Stimulated activated CD4-positive, alpha-beta T cell treated with anti-CD3 and anti-CD28 coated beads, Interleukin-2, amount 100 ng/mL, for 4 hours (primary cell): ENCODE measurements around the gene GRIK1.

Source experiments
- DNase-seq: peaks from one replicate; pipeline ENCODE4 v3.0.0-alpha.2; 2020; ENCODE audit warnings: low read depth

The GRIK1 gene

DNA sequence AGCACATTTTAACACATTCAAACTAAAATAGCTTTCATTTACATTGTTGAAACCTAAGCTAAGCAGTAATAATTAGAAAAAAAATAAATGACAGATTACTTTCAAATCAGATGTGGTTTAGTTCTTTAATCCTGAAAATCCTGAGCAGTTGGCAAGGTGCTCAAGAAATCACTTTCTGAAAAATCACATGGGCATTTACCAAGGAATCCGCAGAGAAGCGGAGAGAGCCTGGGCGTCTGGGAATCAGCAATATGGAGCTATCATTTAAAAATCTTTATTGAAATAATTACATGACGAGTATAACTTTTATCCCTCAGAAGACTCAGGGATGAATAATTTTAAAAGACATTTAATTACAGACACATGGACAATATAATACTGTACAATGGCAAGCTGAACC is 30.2 kb downstream of the GRIK1 start:
- no peak for DNase-seq

- no peak for DNase-seq
These were observed 35.2 kb downstream of the GRIK1 start for GRCh38 chr21:29904359-29905282.

DNA sequence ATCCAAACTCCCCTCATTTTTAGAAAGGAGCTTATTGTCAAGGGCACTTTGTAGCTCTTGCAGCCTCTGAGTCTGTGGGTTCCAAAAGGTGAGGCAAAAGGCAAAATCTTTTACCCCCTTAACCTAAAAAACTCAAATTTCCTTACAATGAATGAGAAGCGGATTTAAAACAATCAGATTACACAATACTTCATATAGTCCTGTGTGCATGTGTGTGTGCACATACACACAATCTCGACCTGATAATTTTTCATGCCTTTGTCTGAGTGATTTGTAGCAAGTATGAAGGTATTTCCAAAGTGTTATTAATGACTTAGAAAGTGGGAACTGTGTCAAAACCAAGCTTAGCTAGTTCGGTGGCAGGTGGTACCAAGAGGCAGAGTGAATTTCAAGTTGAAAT is 42.9 kb downstream of the GRIK1 start:
- DNase-seq: no peak

DNA sequence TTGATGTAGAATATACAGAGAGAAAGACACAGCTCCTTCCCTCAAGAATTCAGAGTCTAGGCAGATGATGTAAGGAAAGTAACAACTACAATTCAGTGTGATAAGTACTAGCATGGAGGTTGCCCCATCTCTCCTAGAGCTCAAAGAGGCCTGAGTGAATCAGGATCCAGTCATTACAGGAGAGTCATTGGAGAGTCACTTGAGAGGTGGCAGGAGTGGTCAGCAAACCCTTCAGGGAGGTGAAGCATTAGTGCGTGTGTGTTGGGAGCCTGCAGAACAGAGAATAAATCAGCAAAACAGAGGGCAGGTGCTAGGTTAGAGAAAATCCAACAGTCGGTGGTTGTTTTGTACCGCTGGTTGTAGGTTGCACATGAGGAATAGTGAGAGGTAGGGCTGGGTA is 46.1 kb downstream of the GRIK1 start:
- DNase-seq: no peak

GRCh38 chr21:29892379-29892778 is 47.4 kb downstream of the GRIK1 start:
- DNase-seq: no peak

DNA sequence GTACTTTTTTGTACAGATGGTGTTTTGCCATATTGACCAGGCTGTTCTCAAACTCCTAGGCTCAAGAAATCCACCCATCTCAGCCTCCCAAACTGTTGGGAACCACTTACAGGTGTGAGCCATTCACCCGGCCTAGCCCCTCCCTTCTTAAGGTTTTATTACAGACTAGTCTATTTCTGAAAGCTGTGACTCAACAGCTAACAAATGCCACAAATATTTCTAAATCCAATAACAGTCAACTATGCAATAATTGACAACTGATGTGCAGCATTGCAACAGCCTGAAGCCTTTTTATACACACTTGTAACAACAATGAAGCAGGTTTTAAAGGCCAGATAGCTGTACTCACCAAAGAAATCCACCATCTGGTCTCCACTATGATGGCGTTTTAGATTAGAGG is 51.4 kb downstream of the GRIK1 start:
- DNase-seq: no peak

DNA sequence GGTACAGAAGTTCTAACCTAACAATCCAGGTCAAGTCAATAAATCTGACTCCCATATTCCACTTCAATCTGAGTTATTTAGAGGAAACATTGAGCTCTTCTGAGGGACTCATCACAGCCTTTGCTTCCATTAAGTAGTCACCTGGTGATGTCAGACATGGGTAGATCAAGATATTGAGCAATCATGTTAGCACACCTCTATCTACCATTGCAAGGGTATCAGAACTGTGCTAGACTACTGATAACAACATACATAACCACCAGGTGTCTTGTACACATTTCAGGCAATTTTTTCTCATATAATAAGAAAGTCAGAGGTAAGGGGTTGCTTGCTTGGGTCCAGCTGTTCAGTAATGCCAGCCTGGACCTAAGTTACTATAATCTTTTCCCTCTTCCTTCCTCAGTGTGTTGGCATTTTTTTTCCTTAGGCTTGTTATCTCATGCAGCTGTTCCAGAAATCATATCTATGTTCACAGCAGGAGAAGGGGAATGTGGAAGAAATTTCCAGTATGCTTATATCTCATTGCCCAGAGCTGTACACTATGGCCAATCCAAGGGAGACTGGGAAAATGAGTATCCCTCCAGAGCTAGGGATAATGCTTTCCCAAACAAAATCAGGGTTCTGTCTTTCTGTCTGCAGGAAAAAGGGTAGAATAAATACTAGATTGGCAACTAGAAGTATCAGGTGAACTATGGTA is 52.3 kb downstream of the GRIK1 start:
- DNase-seq: no peak

DNA sequence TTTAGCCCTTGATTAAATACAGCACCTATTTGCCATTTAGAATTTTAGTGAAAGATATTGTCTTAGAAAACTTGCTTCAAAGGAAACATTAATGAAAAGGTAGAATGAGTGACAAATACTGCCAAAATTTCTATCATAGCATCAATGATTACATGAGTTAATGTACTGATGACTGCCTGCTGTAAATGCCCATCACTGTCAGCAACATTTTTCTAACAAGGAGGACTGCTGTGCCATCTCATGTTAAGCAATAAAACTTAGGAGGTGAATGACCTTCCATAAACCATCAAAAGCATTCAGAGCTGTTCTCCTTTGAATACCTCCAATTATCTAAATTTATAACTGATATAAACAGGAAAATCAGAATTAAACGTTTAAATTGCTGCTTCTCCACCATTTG is 54.3 kb downstream of the GRIK1 start:
- no peak for DNase-seq

GRCh38 chr21:29875873-29876272 is 63.9 kb downstream of the GRIK1 start:
- DNase-seq: no peak

DNA sequence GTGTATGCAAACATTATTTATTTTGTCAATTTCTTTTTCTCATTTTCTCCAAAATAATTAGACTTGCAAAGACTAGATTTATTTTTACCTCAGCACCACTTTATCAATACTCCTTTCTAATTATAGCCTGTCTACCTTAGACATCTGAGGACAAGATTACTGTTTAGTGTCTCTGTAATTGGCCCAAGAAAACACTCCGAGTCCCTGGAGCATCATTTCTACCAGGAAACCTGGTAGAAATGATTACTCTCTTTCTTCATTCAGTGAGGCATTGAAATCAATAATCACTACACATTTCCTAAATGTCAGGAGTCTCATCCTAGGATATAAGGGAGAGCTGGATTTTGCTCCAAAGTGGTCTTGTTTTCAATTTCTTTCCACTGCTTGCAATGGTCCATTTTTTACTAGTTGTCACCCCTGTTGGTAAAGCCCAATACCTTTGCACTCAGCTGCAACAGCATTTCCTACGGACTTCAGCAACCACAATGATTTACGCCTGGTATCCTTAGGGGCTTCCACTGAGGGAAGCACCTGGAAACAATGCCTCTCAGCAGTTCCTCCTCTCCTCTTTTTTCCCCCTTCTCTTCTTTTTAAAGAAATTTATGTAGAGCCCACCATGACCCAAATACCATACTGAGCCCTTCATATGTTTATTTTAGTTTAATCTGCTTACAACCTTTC is 64.6 kb downstream of the GRIK1 start:
- DNase-seq: no peak

GRCh38 chr21:29873908-29874307 is 65.9 kb downstream of the GRIK1 start:
- no peak for DNase-seq

- DNase-seq: no peak
These were observed 69.0 kb downstream of the GRIK1 start for GRCh38 chr21:29870814-29871213.

DNA sequence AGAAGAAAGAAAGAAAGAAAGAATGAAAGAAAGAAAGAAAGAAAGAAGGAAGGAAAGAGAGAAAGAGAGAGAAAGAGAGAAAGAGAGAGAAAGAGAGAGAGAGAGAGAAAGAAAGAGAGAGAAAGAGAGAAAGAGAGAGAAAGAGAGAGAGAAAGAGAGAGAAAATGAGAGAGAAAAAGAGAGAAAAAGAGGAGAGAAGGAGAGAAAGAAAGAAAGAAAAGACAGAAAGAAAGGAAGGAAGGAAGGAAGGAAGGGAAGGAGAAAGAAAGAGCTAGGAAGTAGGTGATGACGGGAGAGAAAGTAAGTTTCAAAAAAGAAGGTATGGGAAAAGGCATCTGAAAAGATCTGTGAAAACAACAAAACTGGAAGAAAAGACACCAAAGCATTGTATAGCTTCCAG is 72.0 kb downstream of the GRIK1 start:
- no peak for DNase-seq

DNA sequence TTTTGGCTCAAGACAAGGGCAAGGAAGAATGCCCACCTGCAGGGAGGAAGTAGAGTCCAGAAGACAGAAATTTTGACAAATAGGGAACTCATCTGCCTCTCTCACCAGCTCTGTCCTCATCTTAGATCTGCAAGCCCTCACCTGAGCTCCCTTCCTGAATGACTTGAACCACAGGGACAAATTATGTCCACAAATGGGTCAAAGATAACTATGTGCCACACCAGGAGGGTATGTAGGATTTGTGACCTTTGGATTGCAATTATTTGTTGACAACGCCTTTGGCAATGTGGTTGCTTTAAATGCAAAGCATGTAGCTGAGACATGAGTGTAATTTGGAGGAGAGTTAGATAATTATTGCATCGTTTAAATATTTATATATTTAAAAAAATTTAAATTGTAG is 79.5 kb downstream of the GRIK1 start:
- DNase-seq: no peak

DNA sequence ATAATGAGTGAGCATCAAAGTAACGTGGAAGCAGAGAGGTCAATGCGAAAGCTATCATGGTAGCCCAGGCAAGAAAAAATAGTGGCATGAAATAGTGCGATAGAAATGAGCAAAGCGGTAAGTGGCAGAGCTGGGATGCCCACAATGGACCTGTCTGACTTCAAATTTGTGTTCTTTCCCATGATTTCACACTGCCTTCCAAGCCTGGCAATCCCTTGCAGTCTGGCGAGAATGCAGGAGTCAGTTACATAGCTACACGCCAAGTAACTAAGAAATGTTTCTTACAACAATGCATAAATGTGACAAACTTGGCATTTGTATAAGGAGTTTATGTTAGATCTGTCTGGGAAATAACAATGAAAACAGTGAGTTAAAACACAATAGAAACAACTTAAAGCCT is 82.6 kb downstream of the GRIK1 start:
- DNase-seq: no peak

DNA sequence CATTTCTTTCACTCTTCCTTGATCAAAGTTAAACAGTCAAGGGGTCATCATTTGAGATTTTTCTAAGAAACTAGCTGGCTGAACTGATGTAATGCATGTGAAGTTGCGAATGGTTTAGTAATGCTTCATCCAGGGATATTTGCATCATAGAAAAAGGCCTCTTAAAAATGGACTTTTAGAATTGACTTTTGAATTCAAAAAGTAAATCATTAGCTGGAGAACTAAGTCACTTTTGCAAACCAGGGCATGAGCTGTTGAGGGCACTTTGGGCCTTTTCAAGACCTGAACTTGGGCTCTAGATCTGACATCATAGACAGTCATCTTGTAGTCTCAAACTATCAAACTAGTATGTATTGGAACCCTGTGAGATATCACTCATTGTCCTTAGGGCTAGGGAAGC is 85.0 kb downstream of the GRIK1 start:
- no peak for DNase-seq

- DNase-seq: no peak
These were observed 88.2 kb downstream of the GRIK1 start for GRCh38 chr21:29851611-29852010.

- peak; percentile 9 for DNase-seq
These were observed 90.0 kb downstream of the GRIK1 start for GRCh38 chr21:29849735-29850176.

DNA sequence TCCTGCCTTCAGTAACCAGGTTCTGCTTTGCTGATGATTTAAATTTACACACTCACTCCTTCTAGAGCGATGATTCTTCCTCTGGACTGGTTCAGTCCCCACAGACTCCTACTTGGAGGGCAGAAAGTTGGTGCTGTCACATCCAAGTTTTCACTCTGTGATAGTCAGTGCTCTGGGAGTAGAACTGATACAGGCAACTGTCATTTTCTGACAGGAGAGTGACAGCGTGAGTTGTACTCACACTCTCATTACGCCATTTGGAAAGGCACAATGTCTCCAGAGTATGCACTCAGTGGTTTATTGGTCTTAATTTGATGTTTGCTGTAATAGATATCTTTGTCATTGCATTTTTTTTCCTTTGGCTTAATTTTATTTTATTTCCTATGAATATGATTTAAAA is 96.0 kb downstream of the GRIK1 start:
- DNase-seq: no peak

GRCh38 chr21:29834617-29835016 is 105.2 kb downstream of the GRIK1 start:
- DNase-seq: no peak

- DNase-seq: no peak
These were observed 107.6 kb downstream of the GRIK1 start for GRCh38 chr21:29832217-29832616.

- DNase-seq: no peak
These were observed 110.1 kb downstream of the GRIK1 start for GRCh38 chr21:29829564-29830275.
